ENCODE results near the gene SLCO3A1.

SLCO3A1 gene

DNA sequence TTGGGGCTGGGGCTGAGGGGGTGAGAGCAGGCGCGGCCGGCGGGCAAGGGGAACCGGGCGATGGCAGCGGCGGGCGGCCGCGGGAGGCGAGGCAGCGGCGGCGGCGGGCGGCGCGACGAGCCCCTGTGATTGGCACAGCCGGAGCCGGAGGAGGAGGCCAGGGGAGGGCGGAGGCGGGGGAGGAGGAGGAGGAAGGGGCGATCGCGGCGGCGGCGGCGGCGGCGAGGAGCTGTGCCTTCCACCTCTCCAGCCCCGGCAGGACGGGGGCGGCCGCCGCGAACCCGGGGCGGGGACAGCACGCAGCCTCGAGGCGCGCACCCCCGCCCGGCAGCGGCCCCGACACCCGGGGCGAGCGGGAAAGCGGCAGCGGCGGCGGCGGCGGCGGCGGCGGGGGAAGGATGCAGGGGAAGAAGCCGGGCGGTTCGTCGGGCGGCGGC, at the start of gene SLCO3A1:
SLCO3A1 (plus strand) TSS at position 198 of the 437 bp plus-strand sequence.
- peak; percentile 67 for DNase-seq

DNA sequence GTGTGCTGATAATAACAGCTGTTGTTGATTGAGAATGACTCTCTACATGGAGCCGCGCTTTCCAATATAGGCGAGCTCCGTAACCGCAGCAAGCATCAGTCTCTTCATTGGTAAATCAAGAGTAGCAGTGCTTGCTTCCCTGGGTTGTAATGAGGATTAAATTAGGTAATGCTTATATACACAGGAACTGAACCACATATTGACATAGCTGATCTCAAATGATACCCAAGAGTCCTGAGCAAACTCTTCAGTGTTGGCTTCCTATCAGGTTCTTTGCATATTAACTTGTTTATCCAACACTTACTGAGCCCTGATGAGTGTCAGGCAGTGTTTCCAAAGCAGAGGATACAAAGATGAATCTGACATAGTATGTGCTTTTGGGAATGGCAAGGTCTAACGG, 46.4 kb upstream of the SLCO3A1 start:
- DNase-seq = no peak

DNA sequence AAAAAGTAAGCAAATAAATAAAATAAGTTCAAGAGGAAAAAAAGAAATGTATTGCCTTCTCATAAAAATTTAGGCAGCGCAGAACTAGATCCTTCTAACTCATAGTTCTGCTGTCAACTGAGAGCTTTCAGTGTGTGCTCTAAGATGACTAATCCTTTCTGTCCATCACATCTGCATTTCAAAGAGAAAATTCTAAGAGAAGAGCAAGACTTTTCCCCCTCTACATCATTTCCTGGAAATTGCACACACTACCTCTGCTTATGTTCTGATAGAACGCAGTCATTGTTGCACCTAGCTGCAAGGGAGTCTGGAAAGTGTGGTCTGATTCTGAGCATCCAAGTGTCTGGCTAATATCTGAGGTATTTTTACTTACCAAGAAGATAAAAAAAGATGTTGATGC, 39.6 kb upstream of the SLCO3A1 start:
- no peak for DNase-seq

DNA sequence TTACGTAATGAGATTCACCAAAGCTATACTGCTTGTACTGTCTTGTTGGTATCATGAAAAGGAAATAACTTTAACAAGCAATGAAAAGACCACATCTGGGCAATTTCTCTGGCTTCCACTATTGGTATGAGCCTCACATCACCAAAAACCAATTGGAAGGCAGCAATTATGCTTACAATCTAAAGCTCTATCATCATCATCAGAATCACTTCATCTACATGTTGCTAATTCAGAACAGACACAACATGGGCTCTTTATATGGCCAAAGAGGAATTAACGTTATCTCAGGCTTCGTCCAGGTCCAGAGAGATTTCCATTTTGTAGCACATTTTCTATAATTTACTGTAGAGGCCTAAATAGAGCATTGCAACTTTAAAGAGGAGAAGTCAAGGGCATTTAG, 36.6 kb upstream of the SLCO3A1 start:
- DNase-seq = no peak

DNA sequence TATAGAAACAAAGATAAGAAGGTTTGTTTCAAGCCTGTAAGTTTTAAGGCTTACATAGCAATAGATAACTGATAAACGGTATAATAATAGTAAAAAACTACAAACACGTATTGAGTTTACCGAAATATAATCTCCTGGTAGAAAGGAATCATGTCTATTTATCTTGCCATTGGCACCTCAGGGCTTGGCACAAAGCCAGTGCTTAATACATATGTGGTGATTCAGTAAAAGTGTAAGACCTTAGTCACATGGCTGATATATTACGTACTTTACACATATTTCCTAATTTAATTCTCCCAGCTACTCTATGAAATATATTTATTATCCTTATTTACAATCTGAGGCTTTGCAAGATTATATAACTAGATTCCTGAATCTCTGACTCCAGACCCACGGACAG, 32.0 kb upstream of the SLCO3A1 start:
- DNase-seq = no peak

DNA sequence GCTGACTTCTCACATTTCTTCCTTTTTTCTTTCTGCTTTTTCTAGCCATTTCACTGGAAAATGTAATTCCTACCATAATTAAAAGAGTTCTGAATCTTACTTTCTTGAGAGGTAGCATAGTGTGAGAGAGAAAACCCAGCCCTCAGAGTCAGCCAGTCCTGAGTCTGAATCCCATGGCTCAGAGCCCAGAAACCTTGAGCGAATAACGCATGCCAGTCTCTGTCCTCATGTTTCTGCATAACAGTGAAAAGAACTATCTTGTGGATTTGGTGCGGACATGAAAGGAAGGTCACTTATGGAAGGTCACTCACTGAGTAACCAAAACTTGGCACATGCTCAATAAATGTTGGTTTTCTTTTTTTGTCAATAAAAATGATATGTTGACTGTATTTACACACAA, 29.3 kb upstream of the SLCO3A1 start:
- DNase-seq = no peak

DNA sequence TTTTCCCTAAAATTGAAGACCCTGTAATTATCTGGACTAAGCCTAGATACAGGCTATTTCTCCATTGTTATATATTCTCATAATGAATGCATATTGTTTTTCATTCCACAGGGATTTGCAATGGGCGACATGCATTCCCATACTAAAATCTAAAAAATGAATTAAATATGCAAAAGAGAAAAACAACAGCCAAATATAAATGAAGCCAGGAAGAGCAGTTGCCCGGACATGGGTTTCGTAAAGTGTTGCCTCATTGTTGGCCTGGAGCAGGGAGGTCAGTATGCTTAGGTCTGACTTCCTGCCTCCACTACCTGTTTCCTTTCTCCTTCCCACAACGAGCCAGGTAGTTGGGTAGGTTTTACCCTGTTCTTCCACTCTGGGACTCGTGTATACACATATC, 27.1 kb upstream of the SLCO3A1 start:
- no peak for DNase-seq

DNA sequence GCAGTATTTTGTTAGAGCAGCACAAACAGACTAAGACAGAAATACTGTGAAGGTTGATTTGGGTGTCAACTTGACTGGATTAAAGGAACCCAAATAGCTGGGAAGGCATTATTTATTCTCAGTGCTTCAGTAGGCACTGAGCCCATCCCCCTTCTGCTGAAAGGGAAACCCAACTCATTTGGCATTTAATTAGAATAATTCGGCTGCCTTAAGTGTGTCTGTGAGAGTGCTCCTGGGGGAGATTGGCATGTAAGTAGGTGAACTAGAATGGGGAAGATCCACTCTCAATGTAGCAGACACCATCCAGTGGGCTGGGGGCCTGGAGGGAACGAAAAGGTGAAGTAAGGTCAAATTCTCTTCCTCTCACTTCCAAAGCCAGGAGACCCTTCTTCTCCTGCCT, 20.5 kb upstream of the SLCO3A1 start:
- no peak for DNase-seq

DNA sequence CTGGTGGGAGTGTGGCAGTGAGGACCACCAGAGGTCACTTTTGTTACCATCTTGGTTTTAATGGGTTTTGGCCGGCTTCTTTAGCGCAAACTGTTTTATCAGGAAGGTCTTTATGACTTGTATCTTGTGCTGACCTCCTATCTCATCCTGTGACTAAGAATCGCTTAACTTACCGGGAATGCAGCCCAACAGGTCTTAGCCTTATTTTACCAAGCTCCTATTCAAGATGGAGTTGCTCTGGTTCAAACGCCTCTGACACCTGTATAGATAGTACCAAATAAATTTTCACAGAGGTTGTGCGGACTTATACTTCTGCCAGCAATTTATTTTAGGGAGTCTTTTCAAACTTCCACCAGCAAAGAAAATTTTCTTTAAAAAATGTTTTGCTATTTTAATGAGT, 13.6 kb upstream of the SLCO3A1 start:
- DNase-seq = no peak

DNA sequence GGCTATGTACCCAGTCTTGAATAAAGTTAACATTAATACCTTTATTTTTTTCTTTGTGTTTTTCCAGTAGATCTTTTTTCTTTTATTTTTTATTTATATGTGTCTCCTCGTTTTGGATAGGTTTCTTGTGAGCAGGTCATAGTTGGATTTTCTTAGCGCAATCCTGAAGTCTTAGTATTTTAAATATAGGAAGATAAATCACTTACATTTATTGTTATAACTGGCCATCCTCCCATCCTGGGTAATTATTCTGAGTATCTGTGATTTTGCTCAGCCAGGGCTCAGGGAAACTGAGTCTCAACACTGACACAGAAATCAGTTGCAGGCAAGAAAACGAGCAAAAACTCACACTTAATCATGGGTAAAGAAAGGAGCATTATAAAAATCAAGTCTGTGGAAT, 11.6 kb upstream of the SLCO3A1 start:
- DNase-seq = no peak

DNA sequence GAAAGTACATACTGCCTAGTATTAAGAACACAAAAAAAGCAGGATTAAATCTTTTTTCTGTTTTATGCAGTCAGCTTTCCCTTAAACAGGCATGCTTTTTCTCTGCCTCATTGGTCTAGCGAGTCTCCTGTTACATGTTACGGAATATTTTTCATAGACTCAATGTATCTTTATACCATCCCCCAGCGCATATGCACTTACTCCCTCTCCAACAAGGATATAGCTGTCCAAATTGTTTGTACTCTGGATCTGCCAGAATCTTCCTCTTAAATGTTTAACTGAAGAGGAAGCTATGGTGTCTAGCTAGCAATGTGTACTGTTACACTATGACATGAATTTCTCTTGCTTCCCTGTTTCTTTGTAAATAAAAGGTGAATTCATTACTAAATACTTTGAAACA, 9.2 kb upstream of the SLCO3A1 start:
- no peak for DNase-seq

DNA sequence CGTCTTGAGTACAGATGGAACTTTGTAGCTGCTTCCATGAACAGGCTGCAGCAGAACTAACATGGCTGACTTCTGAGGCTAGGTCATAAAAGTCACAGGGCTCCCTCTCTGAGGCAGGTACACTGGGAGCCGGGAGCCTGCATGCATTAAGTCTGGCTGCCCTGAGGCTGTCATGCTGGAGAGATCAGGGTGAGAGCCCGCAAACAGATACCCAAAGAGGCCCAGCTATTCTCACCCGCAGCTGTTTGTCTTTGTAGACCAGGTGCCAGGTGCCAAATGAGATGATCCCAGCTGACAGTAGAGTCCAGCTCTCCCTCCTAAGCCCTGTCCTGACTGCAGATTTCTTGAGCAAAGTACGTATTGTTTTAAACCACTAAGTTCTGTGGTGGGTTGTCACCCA, 8.6 kb upstream of the SLCO3A1 start:
- DNase-seq = no peak

DNA sequence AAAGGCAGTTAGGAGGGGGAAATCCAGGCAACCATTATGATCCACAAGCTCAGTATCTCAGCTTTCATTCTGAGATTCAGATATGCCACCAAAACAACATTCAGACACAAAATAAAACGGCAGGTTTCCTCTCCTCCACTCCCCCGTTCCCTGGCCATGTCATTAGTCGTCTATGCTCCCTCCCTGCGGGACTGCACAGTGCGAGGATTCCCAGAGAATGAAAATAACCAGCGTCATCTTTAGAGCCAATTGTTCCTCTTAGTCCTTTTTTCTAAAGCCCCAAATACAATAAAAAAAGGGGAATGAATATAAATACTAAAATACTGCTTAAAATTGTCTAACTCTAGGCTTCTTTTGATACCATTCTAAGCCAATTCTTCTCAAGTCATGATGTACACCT, 7.8 kb upstream of the SLCO3A1 start:
- no peak for DNase-seq

DNA sequence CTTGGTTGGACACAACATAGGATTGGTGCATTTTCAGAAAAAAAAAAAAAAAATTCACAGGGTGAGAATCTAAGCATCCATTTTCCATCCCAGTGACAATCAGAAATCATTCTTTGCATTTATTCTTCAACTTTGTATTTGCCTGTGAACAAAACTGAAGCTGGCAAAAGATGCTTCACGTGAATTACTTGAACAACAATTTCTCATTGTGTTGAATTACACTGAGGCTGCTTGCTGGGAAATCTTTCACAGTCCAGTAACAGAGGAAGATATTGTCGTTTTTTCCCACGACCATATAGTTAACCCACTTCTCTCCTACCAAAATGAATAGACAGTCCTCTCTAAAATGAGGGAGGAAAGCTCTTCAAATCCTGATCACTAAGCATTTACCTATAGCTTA, 4.3 kb upstream of the SLCO3A1 start:
- no peak for DNase-seq

DNA sequence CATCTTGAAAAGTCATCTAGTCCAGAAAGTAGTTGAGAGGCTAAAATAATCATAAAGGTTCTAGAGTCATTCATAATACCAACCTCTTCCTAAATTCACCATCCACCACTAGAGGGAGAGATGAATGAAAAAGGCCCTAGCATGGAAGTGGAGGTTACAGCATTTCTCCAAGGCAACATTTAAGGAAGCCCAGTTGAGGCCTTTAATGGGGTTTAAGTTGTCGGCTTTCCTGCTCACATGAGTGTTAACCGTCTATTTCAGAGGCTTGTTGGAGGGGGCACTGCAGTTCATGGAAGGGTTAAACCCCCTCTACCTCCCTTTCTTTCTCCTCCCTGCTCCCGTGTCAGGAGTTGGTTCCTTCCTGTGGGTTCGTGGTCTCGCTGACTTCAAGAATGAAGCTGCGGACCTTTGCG, 3.8 kb upstream of the SLCO3A1 start:
- DNase-seq = peak; percentile 72

DNA sequence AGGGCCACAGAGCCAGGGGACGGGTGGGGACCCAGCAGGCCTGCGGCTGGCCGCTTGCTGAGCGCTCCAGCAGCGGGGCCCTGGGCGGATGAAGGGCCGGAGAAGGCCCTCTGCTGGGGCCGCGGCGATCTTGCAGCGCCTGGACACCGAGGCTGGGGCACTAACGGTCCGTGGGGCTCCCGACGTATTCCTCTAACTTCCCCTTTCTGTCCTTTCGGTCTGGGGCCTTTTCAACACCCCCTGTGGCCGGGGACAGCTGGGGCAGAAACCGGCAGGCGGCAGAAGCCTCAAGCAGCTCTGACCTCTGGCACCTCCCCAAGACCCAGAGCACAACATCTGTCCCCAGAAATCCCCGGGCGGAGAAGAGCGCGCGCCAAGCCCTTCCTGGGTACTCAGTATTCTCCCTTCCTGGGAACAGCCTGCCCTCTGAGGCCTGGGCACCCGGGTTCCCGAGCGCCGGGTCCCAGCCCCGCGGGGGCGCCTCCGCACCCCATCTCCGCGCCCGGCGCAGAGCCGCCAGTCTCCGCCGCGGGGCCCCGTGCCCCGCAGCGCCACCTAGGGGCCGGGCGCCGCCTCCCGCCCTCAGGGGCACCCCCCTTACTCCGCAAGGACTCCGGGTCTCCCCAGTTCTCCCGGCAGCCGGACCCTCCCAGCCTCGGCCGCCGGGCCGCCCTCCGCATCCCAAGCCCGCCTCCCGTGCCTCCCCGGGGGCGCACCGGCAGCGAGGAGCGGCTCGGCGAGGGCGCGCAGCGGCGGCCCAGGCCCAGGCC, 582 bp upstream of the SLCO3A1 start:
- DNase-seq = peak; percentile 96

DNA sequence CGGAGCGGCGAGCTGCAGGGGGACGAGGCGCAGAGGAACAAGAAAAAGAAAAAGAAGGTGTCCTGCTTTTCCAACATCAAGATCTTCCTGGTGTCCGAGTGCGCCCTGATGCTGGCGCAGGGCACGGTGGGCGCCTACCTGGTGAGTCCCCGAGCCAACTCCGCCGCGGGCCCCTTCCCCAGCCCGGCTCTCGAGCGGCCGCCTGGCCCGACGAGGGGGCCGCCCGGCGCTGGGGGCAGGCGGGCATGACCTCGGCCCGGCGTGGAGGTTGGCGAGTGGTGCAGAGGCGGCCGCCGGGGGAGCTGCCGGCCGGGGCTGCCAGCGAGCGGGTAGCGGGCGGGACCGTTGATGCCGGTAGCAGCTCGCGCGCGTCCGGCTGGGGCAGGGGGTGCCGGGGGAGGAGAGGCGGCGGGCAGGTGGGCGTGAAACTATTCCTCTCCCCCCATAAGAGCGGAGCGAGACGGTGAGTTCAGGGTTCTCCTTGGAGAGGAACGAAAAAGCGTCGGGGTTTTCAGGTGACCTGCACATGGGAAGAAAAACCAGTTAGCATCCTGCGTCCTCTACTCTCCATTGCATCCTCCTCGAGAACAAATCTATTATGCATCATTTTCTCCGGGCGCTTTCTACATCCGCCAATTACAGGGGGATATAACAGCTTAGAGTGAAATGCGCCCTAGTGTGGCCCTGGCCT, 585 bp downstream of the SLCO3A1 start:
- peak; percentile 33 for DNase-seq

DNA sequence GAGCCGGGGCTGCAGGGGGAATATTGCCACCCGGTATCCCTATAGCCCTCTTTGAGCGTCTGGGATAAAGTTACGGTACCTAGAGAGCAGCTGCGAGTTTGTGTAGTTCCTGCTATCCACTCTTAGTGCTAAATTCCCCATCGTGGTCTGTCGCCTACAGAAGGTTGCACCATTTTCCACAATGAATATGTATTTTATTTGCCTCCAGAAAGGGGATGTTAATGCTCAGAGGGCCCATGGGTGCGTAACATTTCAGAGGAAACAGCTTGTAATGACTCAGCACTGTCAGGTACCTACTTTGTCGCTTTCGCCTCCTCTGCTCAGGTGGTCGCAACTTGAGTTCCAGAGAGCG, 1.1 kb downstream of the SLCO3A1 start:
- DNase-seq = peak; percentile 92

DNA sequence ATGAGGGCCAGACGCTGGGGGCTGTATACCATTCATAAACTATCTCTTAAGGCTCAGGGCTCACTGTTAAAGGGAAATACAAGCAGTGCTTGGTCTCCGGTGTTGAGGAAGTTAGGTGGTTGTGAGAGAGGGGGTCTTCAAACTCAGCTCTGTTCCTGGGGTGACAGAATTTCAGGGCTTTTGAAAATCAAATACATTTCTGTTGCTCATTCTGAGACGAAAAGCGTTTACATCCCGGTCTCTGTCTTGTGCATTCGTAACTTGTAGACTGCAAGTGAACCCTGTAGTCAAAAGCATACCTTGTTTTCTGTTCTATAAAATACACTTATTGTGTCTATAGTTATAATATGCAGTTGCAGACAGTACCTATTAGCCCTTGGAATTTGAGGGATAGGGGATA, 1.7 kb downstream of the SLCO3A1 start:
- no peak for DNase-seq

DNA sequence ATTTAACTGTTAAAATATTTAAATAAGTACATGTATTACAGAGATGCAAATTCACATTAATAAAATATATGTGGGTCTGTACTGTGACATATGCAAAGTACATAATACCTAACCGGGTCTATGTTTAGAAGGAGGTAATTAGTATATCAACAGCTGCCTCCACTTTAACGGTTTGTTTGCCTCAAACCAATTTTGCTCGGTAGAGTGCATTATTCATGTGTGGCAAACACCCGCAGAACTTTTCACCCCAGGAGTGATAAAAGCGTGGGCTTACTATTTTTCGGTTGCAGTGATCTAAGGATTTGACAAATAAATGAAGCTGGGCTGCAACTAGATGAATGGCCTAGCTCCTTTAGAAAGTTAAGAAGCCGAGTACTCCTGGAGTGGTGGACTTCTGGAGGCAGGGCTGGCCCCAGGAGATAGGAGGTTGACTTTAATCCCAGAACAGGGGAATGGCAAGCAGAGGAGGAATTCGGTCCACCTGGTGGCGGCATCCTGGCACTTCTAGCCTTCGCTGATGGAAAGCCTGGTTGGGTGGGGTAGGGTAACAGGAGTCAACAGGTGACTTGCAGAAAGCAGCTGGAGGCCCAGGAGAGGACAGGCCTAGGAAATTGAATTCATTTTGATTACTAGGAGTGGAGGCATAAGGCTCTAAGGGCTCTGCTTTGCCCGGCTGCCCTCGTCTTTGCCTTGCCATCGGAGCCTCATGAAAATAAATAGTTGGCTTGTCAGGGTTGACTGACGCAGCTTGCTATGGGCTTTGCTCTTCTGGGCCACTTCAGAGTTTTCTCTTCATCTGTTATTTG, 2.4 kb downstream of the SLCO3A1 start:
- no peak for DNase-seq

DNA sequence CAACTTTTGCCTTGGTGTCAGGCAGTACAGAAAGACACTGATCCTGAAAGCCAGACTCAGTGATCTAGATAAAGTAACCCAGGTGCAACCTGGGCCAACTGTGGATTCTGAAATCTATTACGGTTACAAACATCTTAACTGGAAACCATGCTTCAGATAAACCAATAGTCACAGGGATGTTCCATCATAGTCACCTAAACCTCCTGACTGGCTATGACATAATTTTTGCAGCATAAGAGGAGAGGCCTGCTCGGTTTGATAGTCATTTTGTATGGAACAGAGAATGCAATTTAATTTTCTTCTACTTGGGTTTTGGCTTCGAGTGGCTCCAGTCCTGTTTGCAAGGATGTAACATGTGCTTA, 3.7 kb downstream of the SLCO3A1 start:
- no peak for DNase-seq

DNA sequence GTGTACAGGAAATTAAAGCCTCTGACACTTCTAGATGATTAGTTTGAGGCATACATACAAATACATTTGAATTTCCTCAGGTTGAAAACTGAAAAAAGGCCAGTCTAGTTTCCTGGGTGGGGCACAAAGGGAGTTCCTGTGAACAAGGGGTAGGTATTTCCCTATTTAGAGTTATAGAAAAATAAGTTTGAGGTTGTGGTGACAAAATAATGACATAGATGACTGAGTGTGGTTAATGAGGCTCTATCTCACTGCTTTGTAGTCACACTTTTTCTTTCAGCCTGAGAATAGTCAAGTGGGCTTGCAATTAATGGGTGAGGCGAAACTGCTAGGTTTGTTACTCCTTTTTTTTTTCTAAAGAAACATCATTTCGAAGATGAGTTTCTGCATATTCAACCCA, 4.3 kb downstream of the SLCO3A1 start:
- DNase-seq = peak; percentile 71

DNA sequence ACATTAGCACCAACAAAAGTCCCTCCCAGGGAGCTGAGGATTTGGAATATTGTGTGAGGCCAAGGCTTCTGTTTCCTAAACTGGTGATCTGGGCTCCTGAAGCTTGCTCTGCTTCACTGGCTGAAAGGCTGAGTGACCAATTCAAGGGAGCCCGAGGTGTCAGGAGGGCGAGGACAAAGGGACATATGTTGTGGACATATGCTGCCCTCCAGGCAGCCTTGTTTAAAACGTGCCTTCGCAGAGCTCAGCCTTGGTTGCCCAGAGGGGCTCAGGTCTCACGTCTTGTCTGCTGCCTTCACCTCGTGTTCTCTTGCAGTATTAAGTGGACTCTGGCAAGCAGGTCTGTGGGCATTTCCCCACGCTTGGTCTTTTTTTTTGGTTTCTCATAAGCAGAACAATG, 7.0 kb downstream of the SLCO3A1 start:
- DNase-seq = no peak

DNA sequence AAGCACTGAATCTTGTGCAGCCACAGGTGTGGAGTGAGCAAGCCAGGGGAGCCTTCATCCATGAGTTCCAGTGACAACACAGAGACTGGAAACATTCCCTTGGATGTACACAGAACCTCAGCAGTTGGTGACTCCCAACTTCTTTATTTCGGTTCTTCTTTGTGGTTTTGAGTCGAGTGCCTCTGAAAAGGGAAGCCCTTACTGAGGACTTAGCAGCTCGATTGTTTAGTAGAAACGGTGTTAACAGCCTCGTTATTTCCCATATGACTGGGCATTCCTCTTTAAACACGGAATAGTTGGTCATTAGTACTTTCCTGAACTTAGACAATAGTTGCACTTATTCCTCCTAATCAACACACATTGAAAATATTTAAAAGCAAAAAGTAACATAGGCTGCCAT, 7.7 kb downstream of the SLCO3A1 start:
- DNase-seq = peak; percentile 97
